ENCODE data around the gene OPN4.

DNA sequence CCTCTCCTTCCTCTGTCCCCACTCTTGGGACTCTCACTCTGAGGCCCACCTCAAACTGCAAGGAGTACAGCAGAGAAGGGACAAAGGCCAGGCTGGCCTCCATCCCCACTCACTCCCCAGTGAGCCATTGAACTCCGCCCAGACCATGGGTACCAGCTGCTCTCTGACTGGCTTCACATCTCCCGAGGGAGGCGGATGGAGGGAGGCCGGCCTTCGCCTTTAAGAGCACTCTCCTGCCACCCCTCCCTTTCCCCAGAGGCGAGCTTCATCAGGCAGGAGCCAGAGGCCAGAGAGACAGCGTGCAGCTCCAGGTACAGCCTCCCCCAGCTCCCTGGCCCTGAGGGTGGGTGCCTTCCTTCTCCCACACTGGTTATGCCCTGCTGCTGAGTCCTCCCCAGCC lies 12.2 kb downstream of the OPN4 start:
- TF ChIP-seq EZH2 (IDR thresholded peaks at IDR 0.05; ENCODE audit: insufficient read depth, poor library complexity, severe bottlenecking) (no peak), EZH2phosphoT487 (IDR thresholded peaks at IDR 0.05; ENCODE audit: insufficient read depth, low read depth) (no peak)
